ENCODE results near the gene ACP7.
"Not testable (repeated sequence)": the region's sequence is repeated elsewhere in the genome, so short reads cannot be mapped to it uniquely, and the experiment has no call there.

Gene ACP7

GRCh38 chr19:39142630-39143029 lies 58.5 kb downstream of the ACP7 start:
- peaks cover 44% of the 10 kb centered on the region for H3K4me1 Mint-ChIP-seq
- no peaks in the 10 kb centered on the region for H3K27me3 Mint-ChIP-seq
- ATAC-seq (replicated peaks; ENCODE audit: extremely low read depth, poor library complexity, severe bottlenecking) (no peak), DNase-seq (ENCODE audit: low spot score in 2 of 2) (no peak)
- peak overlapping the region; percentile 61 for H3K27ac Mint-ChIP-seq (ENCODE audit: low read depth)
- peaks cover 1% of the 10 kb centered on the region for H3K36me3 Mint-ChIP-seq (ENCODE audit: insufficient read depth)
- H3K9me3 Mint-ChIP-seq = no peaks in the 10 kb centered on the region
- H3K4me3 Mint-ChIP-seq = no peak overlapping the region

- ATAC-seq (replicated peaks; ENCODE audit: extremely low read depth, poor library complexity, severe bottlenecking); H3K27me3 Mint-ChIP-seq; H3K9me3 Mint-ChIP-seq; DNase-seq (ENCODE audit: low spot score in 2 of 2); H3K4me3 Mint-ChIP-seq; H3K36me3 Mint-ChIP-seq (ENCODE audit: insufficient read depth): not testable (repeated sequence)
- peaks cover 46% of the 10 kb centered on the region for H3K4me1 Mint-ChIP-seq
- H3K27ac Mint-ChIP-seq (ENCODE audit: low read depth) = peak overlapping the region; percentile 38
These were observed 59.7 kb downstream of the ACP7 start for GRCh38 chr19:39143757-39144289.

GRCh38 chr19:39144290-39145071 lies 60.3 kb downstream of the ACP7 start:
- H3K4me1 Mint-ChIP-seq = peaks cover 46% of the 10 kb centered on the region
- no peaks in the 10 kb centered on the region for H3K27me3 Mint-ChIP-seq
- no peak for ATAC-seq (replicated peaks; ENCODE audit: extremely low read depth, poor library complexity, severe bottlenecking)
- DNase-seq (ENCODE audit: low spot score in 2 of 2) = no peak
- H3K36me3 Mint-ChIP-seq (ENCODE audit: insufficient read depth) = peaks cover 1% of the 10 kb centered on the region
- no peaks in the 10 kb centered on the region for H3K9me3 Mint-ChIP-seq
- H3K27ac Mint-ChIP-seq (ENCODE audit: low read depth) = peak overlapping the region; percentile 58
- H3K4me3 Mint-ChIP-seq = no peak overlapping the region

- H3K9me3 Mint-ChIP-seq = no peaks in the 10 kb centered on the region
- H3K27ac Mint-ChIP-seq (ENCODE audit: low read depth) = peak overlapping the region; percentile 58
- peaks cover 46% of the 10 kb centered on the region for H3K4me1 Mint-ChIP-seq
- ATAC-seq (replicated peaks; ENCODE audit: extremely low read depth, poor library complexity, severe bottlenecking) (no peak), DNase-seq (ENCODE audit: low spot score in 2 of 2) (no peak)
- no peak overlapping the region for H3K4me3 Mint-ChIP-seq
- no peaks in the 10 kb centered on the region for H3K27me3 Mint-ChIP-seq
- peaks cover 1% of the 10 kb centered on the region for H3K36me3 Mint-ChIP-seq (ENCODE audit: insufficient read depth)
These were observed 61.2 kb downstream of the ACP7 start for GRCh38 chr19:39145180-39145953.

GRCh38 chr19:39146091-39146490 lies 61.9 kb downstream of the ACP7 start:
- Mint-ChIP-seq H3K9me3 (no peaks in the 10 kb centered on the region), H3K4me1 (peaks cover 48% of the 10 kb centered on the region), H3K4me3 (no peak overlapping the region), H3K27me3 (no peaks in the 10 kb centered on the region), H3K36me3 (ENCODE audit: insufficient read depth) (peaks cover 5% of the 10 kb centered on the region), H3K27ac (ENCODE audit: low read depth) (no peak overlapping the region)
- DNase-seq (ENCODE audit: low spot score in 2 of 2) = no peak
- ATAC-seq (replicated peaks; ENCODE audit: extremely low read depth, poor library complexity, severe bottlenecking) = no peak

- H3K27me3 Mint-ChIP-seq = no peaks in the 10 kb centered on the region
- peaks cover 5% of the 10 kb centered on the region for H3K36me3 Mint-ChIP-seq (ENCODE audit: insufficient read depth)
- H3K9me3 Mint-ChIP-seq = no peaks in the 10 kb centered on the region
- no peak overlapping the region for H3K4me3 Mint-ChIP-seq
- peaks cover 47% of the 10 kb centered on the region for H3K4me1 Mint-ChIP-seq
- H3K27ac Mint-ChIP-seq (ENCODE audit: low read depth) = no peak overlapping the region
- DNase-seq (ENCODE audit: low spot score in 2 of 2) = no peak
- no peak for ATAC-seq (replicated peaks; ENCODE audit: extremely low read depth, poor library complexity, severe bottlenecking)
These were observed 62.7 kb downstream of the ACP7 start for GRCh38 chr19:39146686-39147450.

GRCh38 chr19:39147480-39147879 lies 63.3 kb downstream of the ACP7 start:
- Mint-ChIP-seq H3K36me3 (ENCODE audit: insufficient read depth) (peaks cover 4% of the 10 kb centered on the region), H3K4me1 (peaks cover 43% of the 10 kb centered on the region), H3K27ac (ENCODE audit: low read depth) (no peak overlapping the region)

GRCh38 chr19:39148939-39149529 lies 64.9 kb downstream of the ACP7 start:
- Mint-ChIP-seq H3K27ac (ENCODE audit: low read depth) (no peak overlapping the region), H3K4me1 (peaks cover 36% of the 10 kb centered on the region), H3K9me3 (no peaks in the 10 kb centered on the region), H3K4me3 (no peak overlapping the region), H3K36me3 (ENCODE audit: insufficient read depth) (peaks cover 4% of the 10 kb centered on the region), H3K27me3 (no peaks in the 10 kb centered on the region)
- ATAC-seq (replicated peaks; ENCODE audit: extremely low read depth, poor library complexity, severe bottlenecking) (no peak), DNase-seq (ENCODE audit: low spot score in 2 of 2) (no peak)

More at GRCh38 chr19:39147480-39147879, 63.3 kb downstream of the ACP7 start:
- no peak overlapping the region for H3K4me3 Mint-ChIP-seq
- no peaks in the 10 kb centered on the region for H3K27me3 Mint-ChIP-seq
- no peaks in the 10 kb centered on the region for H3K9me3 Mint-ChIP-seq
- ATAC-seq (replicated peaks; ENCODE audit: extremely low read depth, poor library complexity, severe bottlenecking) (no peak), DNase-seq (ENCODE audit: low spot score in 2 of 2) (no peak)

- DNase-seq (ENCODE audit: low spot score in 2 of 2) (no peak), ATAC-seq (replicated peaks; ENCODE audit: extremely low read depth, poor library complexity, severe bottlenecking) (no peak)
- Mint-ChIP-seq H3K36me3 (ENCODE audit: insufficient read depth) (peaks cover 4% of the 10 kb centered on the region), H3K9me3 (no peaks in the 10 kb centered on the region), H3K4me1 (peaks cover 32% of the 10 kb centered on the region), H3K27ac (ENCODE audit: low read depth) (no peak overlapping the region), H3K27me3 (no peaks in the 10 kb centered on the region), H3K4me3 (no peak overlapping the region)
These were observed 66.1 kb downstream of the ACP7 start for GRCh38 chr19:39150235-39150634.

- Mint-ChIP-seq H3K27ac (ENCODE audit: low read depth) (no peak overlapping the region), H3K4me3 (no peak overlapping the region), H3K4me1 (peaks cover 33% of the 10 kb centered on the region), H3K36me3 (ENCODE audit: insufficient read depth) (peaks cover 4% of the 10 kb centered on the region), H3K9me3 (no peaks in the 10 kb centered on the region), H3K27me3 (no peaks in the 10 kb centered on the region)
- ATAC-seq (replicated peaks; ENCODE audit: extremely low read depth, poor library complexity, severe bottlenecking) (no peak), DNase-seq (ENCODE audit: low spot score in 2 of 2) (no peak)
These were observed 66.8 kb downstream of the ACP7 start for GRCh38 chr19:39150807-39151600.

GRCh38 chr19:39152066-39152465 lies 67.9 kb downstream of the ACP7 start:
- no peak overlapping the region for H3K27ac Mint-ChIP-seq (ENCODE audit: low read depth)
- no peak overlapping the region for H3K4me3 Mint-ChIP-seq
- H3K36me3 Mint-ChIP-seq (ENCODE audit: insufficient read depth) = peaks cover 4% of the 10 kb centered on the region
- no peak for DNase-seq (ENCODE audit: low spot score in 2 of 2)
- no peak for ATAC-seq (replicated peaks; ENCODE audit: extremely low read depth, poor library complexity, severe bottlenecking)
- no peaks in the 10 kb centered on the region for H3K9me3 Mint-ChIP-seq
- H3K4me1 Mint-ChIP-seq = peaks cover 30% of the 10 kb centered on the region
- no peaks in the 10 kb centered on the region for H3K27me3 Mint-ChIP-seq
